HEK293 (cell line): ENCODE results near the gene CINP.

Experiments used
- SALL2 ChIP-seq: fragments of 450-650 bp; formaldehyde crosslinking; IDR thresholded peaks from 2 replicates; pipeline ENCODE4 v1.5.0; 2017; ENCODE audit warnings: missing biosample characterization, mild to moderate bottlenecking, missing genetic modification characterization, borderline replicate concordance
- TCF7L2 ChIP-seq: IDR thresholded peaks from 2 replicates; pipeline ENCODE4 v1.6.1; 2011; ENCODE audit warnings: low read depth, mild to moderate bottlenecking, inconsistent platforms, low read length, moderate library complexity, borderline replicate concordance
- ZBTB8A ChIP-seq: fragments of 450-650 bp; formaldehyde crosslinking; IDR thresholded peaks from 2 replicates; pipeline ENCODE4 v1.5.1; 2016; ENCODE audit warnings: missing biosample characterization, missing genetic modification characterization
- ZNF114 ChIP-seq: fragments of 450-650 bp; formaldehyde crosslinking; IDR thresholded peaks from 2 replicates; pipeline ENCODE4 v1.5.0; 2017; ENCODE audit warnings: missing biosample characterization, missing genetic modification characterization
- ZNF146 ChIP-seq: fragments of 450-650 bp; formaldehyde crosslinking; IDR thresholded peaks from 2 replicates; pipeline ENCODE4 v1.5.1; 2016; ENCODE audit warnings: missing biosample characterization, missing genetic modification characterization
- ZNF175 ChIP-seq: fragments of 450-650 bp; formaldehyde crosslinking; IDR thresholded peaks from 2 replicates; pipeline ENCODE4 v1.5.1; 2016; ENCODE audit warnings: missing biosample characterization, missing genetic modification characterization
- ZNF24 ChIP-seq: fragments of 450-650 bp; formaldehyde crosslinking; IDR thresholded peaks from 2 replicates; pipeline ENCODE4 v1.5.1; 2016; ENCODE audit warnings: missing biosample characterization, missing genetic modification characterization
- ZNF433 ChIP-seq: fragments of 450-650 bp; formaldehyde crosslinking; IDR thresholded peaks from 2 replicates; pipeline ENCODE4 v1.5.1; 2016; ENCODE audit warnings: missing biosample characterization, missing genetic modification characterization, low read depth
- ZNF558 ChIP-seq: fragments of 450-650 bp; formaldehyde crosslinking; IDR thresholded peaks from 2 replicates; pipeline ENCODE4 v1.5.1; 2016; ENCODE audit warnings: missing biosample characterization, missing genetic modification characterization
- ZNF670 ChIP-seq: fragments of 450-650 bp; formaldehyde crosslinking; IDR thresholded peaks from 2 replicates; pipeline ENCODE4 v1.5.1; 2016; ENCODE audit warnings: missing biosample characterization, missing genetic modification characterization, low read depth
- ZNF768 ChIP-seq: fragments of 450-650 bp; formaldehyde crosslinking; IDR thresholded peaks from 2 replicates; pipeline ENCODE4 v1.5.1; 2018; ENCODE audit warnings: missing biosample characterization, mild to moderate bottlenecking, missing genetic modification characterization
- TF ChIP-seq, protein P1 (sequence below): fragments of 450-650 bp; formaldehyde crosslinking; IDR thresholded peaks from 2 replicates; pipeline ENCODE4 v1.5.1; 2016; ENCODE audit warnings: missing biosample characterization, missing genetic modification characterization

DNA sequence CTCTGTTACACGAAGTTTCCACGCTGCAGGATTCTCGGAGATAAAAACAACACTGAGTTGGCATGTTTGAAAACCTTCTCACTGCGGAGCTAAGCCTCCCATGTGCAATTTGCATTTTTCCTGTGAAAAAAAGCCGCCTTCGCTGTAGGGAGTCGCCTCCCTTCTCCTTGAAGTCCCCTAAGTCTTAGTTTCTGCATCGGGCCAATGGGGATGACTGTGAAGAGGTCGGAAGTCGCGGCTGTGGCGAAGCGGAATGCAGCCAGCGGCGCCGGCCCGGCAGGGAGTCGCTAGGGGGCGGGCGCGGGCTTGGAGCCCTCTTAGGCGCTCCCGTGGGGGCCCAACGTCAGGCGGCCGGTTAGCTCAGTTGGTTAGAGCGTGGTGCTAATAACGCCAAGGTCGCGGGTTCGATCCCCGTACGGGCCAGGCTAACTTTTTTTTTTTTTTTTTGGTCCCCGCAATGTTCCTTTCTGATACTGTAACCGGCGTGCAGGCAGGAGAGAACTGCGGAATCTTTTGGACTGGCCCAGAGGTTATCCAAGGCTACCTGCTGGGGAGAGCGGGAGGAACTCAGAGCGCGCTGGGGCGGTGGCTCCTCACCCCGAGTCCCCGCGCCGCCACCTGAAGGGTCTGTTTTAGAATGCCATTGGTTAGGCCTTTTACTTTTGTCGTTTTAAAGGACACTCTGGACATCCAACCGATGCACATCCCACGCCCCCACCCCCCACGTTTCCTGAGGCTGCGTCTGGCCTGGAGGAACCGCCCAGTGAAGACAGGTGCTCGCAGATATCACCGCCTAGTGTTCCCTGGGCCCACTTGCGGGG lies 45.7 kb downstream of the CINP start:
- TF ChIP-seq, protein P1, sequence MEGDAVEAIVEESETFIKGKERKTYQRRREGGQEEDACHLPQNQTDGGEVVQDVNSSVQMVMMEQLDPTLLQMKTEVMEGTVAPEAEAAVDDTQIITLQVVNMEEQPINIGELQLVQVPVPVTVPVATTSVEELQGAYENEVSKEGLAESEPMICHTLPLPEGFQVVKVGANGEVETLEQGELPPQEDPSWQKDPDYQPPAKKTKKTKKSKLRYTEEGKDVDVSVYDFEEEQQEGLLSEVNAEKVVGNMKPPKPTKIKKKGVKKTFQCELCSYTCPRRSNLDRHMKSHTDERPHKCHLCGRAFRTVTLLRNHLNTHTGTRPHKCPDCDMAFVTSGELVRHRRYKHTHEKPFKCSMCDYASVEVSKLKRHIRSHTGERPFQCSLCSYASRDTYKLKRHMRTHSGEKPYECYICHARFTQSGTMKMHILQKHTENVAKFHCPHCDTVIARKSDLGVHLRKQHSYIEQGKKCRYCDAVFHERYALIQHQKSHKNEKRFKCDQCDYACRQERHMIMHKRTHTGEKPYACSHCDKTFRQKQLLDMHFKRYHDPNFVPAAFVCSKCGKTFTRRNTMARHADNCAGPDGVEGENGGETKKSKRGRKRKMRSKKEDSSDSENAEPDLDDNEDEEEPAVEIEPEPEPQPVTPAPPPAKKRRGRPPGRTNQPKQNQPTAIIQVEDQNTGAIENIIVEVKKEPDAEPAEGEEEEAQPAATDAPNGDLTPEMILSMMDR, result peak; percentile 99
- no peak for TF ChIP-seq ZNF433
- no peak for TF ChIP-seq ZNF768 (tag by site-specific recombination)
- TF ChIP-seq TCF7L2, result no peak; the same call in 1 of the 2 replicates
- TF ChIP-seq ZBTB8A, result peak; percentile 72
- peak; percentile 35; the same call in 1 of the 2 replicates for TF ChIP-seq ZNF146
- TF ChIP-seq ZNF175 (tag by site-specific recombination), result no peak
- TF ChIP-seq ZNF24 (tag by site-specific recombination), result peak; percentile 91
- no peak for TF ChIP-seq ZNF670 (tag by site-specific recombination)
- TF ChIP-seq ZNF558 (tag by site-specific recombination), result no peak
- no peak; the same call in none of the 2 replicates for TF ChIP-seq SALL2 (tag by site-specific recombination)
- TF ChIP-seq ZNF114 (tag by site-specific recombination), result no peak
